HG03175 (cell line): Measurements from ENCODE around the gene MICAL3.
"Not testable (repeated sequence)": the region's sequence is repeated elsewhere in the genome, so short reads cannot be mapped to it uniquely, and the experiment has no call there.

ENCODE experiments used
- ATAC-seq: cut with Tn5 transposase; IDR thresholded peaks from one replicate; pipeline ENCODE4 v1.9.1; 2021; ENCODE audit warnings: mild to moderate bottlenecking, moderate library complexity; ENCODE audit not compliant: unreplicated experiment

Gene MICAL3

DNA sequence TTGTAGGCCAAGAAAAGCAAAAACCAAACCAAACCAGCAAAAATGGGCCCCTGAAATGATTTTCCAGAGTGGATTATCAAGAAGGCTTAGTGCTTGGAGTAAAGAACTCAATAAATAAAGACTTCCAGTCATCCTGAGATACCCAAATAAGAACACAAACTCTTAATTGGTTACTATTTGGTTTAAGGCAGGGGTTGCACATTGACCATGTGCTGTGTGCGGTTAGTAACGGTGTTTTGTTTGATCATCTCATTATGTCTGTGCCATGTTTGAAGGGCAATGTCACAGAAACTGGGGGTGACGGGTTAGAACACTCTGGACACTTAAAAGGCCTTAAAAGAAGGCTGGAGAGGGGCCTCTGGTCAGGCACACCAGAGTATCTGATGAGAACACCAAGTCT lies 9.7 kb upstream of the MICAL3 start:
- ATAC-seq = no peak

DNA sequence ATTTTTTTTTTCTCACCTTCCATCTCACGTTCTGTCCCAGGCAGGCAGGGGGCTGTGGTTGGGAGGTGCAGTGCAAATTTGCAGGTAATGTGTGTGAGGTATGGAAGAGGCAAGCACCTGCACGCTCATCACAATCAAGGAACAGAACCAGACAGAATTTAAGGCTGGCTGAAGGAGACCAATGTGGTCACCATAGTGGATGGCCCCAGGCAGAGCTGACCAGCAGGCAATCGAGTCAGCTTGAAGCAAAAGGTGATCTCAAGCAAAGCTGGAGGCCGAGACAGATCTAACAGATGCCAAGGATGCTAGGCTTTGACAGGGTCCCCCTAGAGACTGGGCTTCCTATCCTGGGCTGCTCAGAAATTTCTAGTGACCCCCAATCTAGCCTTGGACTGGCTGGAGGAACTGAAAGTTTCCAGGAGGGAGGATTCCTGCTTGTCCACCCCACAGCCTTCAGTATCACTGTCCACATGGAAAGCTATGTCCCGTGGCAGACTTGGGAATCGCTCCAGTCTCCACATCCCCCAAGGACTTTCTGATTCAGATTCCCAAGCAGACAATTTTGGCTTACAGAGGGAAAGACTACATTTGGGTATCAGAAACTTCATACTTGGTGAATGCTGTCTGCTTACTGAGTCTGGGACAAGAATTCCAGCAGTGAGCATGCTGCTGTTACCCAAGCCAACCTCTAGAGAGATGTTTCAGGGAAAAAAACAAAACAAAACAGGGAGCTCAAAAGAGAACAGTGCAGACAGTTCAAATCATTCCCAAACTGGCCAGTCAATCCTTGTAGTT lies 9.0 kb upstream of the MICAL3 start:
- no peak for ATAC-seq

DNA sequence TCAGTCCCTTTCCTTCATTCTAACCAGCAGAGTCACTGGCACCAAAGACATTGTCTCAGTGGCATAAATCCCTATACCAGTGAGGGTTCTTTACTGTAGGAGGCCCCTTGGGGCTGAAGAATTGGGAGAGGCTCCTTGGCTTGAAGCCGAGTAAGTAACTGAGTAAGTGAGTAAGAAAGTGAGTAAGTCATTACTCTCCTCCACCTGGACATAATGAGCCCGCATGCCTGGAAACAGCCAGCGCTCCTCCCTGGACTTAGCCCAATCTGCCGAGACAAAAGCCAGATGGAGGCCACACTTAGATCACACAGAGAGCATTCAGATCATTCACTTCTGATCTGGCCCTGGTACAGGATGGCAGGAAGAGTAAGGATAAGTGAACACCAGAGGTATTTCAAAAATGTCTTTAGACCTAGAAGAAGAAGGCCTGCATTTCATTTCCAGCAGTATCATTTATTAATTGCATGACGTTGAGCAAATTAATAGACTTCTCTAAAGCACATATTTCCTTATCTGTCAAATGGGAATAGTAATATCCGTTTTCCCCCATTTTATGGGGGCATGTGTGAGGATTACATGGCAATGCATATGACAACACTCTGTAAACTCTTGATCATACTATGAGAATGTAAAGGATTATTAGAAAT lies 8.2 kb upstream of the MICAL3 start:
- no peak for ATAC-seq

DNA sequence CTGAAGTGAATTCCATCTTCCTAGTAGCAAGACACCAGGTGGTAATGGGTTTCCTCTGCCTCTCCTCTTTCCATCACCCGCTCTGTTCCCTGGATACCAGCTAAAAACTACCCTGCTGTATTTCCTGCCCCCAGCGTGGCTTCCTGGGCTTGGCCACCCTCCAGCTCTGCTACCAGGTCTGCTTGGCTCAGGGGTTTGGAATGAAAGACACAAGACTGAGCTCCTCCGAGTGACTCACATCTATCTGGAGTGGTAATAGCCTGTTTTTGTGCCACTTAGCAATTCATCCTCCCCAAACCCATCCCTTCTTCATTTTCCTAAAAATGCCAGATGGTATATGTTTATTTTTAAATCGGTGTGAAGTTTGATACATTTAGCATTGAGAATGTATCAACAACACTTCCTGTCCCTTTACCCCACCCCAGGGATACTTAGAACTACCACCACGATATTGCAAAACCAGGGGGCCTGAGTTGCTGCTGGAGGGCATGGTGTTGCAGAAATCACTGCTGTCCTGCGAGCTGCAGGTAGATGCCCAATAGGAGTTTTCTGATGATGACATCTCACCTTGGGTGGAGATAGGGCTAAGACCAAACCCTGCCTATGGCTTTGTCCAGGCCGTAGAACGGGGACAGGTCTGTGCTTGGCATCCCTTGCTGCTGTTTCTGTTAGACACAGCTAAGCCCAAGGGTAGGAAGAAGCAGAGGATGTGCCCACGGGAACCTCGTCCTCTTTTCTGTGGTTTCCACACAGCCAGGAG lies 7.5 kb upstream of the MICAL3 start:
- no peak for ATAC-seq

DNA sequence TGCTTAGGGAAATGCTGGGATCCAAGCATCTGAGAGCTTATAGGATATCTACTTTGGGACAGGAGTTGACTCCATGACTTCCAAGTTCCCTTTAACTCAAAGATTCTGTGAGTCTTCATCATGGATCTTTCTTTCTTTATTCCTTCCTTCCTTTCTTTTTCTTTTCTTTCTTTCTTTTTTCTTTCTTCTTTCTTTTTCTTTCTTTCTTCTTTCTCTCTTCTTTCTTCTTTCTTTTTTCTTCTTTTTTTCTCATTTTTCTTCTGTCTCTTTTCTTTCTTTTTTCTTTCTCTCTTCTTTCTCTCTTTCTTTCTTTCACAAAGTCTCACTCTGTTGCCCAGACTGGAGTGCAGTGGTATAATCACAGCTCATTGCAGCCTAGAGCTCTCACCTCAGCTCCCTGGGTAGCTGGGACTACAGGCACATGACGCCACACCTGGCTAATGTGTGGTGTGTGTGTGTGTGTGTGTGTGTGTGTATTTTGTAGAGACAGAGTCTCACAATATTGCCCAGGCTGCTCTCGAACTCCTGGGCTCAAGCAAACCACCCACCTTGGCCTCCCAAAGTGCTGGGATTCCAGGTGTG lies 5.4 kb upstream of the MICAL3 start:
- ATAC-seq = no peak

DNA sequence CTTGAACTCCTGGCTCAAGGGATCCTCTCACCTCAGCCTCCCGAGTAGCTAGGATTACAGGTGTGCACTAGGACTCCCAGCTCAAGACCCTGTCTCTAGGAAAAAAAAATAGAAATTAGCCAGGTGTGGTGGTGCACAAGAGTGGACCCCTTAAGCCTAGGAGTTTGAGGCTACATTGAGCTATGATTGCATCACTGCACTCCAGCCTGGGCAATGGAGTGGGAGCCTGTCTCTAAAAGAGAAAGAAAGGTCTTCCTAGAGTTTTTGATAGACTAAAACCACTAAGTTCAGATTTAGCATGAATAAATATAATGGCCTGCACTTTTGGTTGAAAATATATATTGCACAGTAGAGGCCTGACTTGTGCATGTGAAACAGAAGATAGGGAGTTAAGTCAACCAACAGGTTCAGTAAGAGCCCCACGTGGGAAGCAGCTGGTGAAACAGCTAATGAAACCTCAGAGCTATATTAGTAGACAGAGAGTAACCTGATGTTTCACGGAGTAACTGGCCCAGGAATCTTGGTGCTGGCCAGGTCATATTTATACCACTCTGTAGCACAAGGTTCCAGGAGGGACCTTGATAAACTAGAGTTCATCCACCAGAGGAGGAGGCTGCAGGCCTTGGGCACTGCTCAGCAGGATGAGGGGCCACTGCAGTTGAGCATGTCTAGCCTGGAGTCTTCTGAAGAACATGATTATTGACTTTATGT lies 4.6 kb upstream of the MICAL3 start:
- ATAC-seq = no peak

DNA sequence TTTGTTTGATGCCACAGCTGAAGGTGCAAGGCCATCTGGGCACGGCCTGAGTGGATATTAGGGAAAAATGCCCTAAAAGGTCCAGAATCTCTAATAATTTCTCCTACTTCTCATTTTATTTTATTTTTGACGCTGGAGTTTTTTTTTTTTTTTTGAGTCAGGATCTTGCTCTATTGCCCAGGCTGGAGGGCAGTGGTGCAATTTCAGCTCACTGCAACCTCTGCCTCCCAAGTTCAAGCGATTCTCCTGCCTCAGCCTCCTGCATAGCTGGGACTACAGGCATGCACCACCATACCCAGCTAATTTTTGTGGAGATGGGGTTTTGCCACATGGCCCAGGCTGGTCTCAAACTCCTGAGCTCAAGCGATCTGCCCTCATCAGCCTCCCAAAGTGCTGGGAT lies 1.5 kb upstream of the MICAL3 start:
- ATAC-seq = not testable (repeated sequence)

DNA sequence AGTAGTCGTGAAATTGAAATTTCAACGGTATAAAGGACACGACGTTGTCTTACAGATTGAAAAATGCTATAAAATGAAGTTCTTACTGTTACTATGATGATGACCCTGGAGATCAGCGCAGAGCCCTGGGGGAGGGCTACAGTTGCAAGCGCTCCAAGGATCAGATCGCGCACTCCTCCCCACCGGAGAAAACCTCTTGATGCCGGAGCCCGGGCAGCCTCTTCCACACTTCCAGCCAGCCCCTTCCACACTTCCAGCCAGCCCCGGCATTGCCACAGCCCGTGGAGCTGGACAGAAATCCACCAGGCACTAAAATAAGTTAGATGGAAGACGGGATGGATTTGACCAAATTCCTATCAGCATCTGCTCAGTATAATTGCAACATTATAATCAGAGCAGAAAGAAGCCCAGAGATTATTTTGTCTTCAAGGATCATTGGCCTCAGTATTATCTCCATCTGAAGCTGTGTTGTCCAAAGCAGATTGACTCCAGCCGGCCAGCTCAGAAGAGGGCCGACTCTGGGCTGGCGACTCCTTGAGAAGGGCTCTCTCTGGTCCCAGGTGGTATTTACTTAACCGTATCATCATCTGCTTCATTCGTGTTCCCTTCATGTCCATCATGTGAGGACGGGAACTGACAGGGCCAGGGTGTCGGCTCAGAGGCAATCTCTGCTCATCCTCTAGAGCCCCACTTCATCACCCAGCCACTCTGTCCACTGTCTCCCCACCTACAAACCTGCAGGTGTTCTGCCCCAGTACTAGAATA lies 777 bp upstream of the MICAL3 start:
- ATAC-seq = no peak

DNA sequence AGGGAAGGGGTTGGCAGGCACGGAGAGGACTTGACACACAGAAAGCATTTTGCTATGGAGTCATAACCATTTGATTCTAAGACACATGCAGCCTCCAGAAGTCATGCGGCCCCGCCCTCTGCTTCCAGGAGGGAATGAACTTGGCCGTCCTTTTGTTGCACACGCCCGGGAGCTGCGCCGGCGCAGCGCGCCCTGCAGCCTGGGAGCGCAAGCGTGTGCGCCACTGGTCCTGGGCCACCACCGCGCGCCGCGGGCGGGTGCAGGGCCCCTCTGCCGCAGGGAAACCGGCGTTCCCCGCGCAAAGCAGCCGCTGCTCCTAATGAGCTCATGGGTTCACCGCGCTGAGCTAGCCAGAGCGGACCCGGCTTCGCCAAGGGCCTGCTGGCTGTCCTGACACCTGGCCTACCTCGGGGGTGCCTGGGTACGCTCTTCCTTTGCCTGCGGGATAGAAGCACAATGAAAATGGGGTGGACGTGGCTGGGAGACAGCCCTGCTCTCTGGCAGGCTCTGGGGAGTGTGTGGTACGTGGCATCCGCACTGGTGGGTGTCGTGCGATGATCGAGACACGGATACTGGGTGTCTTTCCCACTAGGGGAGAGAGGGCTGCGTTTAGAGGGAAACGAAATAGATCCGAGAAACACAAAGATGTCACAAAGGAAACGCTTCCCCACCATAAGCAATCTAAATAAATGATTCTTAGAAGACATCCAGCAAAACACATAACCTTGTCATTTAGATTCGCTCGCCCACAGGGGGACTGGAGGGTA lies 669 bp downstream of the MICAL3 start:
- ATAC-seq = no peak

DNA sequence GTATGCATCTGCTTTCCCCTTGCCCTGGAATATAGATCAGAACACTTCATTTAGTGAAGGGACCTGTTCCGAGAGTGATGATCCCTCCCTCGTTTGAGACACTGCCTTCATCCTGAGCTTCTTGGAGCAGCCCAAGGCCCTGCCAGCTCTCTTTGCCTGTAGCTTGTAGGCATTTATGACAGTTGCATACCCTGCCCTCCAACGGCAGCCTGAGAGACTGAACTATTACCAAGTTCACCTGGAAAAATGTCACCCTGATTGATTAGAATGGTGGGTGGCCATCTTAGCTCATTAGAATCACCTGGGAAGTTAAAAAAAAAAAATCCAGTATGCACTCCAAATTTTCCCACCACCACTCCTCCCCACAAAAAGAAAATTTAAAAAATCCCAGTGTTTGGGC lies 1.5 kb downstream of the MICAL3 start:
- ATAC-seq = no peak

DNA sequence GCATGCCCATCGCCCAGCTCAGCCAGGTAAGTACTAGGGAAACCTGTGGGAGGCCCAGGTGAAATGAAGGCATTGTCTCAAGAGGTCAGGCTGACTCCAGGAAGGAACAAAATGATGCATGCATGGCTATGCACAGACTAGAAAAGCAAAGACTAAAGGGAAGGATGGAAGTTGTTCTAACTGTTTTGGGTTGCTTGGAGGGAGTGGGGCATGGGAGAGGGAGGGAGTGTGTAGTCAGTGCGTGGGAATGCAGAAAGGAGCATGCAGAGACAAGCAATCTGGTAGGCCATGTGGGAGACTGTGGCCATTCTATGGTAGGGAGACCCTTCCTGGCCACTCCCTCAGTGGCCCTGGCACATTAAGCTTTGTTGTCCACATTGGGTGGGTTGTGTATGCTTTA lies 2.9 kb downstream of the MICAL3 start:
- ATAC-seq = no peak

DNA sequence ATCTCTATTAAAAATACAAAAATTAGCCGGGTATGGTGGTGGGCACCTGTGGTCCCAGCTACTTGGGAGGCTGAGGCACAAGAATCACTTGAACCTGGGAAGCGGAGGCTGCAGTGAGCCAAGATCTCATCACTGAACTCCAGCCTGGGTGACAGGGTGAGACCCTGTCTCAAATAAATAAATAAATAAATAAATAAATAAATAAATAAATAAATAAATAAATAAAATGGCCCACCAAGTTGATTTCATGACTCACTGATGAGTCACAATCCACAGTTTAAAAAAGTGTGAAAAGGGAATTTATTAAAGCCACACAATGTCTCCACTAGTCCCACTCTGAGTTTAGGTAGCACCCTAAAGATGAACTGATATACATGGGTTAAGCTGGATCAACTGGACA lies 3.6 kb downstream of the MICAL3 start:
- not testable (repeated sequence) for ATAC-seq

DNA sequence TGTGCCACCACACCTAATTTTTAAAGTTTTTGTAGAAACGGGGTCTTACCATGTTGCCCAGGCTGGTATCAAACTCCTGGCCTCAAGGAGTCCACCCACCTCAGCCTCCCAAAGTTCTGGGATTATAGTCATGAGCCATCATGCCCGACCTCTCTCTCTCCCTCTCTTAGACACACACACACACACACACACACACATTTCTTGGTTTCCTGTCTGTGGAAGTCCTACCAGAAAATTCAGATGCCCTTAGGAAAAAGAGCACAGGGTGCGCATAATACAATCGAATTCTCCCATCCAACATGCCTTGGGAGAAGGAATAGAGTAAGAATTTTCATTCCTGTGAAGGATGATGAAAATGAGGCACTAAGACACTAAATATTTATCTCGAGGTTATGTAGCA lies 10.4 kb downstream of the MICAL3 start:
- no peak for ATAC-seq

DNA sequence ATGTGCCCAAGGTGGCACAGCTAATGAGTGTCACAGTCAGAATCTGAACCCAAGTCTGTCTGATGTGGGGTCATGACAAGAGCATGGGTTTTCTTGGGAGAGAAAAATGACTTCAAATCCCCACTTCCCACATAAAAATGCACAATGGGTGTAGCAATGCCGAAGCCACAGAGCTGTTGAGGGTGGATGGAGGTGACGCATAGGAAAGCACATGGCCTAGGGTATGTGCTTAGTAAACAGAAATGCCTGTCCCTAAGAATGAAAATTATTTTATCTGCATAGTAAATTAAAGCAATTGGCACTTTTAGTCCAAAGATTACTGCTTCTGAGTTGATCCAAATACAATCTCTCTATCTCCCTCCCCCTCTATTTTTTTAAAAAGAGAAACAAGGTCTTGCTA lies 10.9 kb downstream of the MICAL3 start:
- ATAC-seq = no peak

DNA sequence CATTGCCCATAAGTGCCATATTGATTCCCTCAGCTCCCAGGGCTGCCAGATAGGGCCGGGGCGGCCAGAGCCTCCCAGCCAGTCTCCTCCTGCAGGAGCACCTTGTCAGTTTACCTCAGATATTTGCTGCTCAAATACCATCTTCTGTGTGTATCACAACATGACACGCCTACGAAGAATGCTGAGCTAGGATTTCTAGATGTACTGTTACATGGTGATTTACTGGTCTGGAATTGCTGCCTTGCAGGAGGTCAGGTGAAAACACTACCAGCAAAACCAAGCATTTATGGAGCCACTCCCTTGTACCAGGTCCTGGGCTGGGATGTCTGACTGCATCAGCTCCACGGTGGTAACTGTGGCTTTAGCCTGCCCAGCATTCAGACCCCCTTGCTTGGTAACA lies 11.8 kb downstream of the MICAL3 start:
- no peak for ATAC-seq

DNA sequence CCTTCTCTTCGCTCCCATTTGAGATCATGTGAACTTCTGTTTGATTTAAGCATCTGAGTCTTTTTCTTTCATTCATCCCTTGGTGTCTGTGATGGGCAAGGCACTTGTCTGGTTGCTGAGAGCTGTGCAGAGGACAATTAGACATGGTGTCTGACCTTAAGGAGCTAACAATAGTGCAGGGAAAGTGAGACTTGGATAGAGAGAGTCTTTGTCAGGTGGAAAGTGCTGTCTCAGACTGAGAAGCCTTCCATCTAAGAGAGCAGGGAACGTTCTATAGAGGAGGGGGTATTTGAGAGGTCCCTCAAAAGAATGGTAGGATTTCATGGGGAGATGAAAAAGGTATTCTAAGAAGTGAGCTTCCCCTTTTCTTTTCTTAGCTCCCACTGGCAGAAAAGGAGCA lies 14.1 kb downstream of the MICAL3 start:
- ATAC-seq = no peak

DNA sequence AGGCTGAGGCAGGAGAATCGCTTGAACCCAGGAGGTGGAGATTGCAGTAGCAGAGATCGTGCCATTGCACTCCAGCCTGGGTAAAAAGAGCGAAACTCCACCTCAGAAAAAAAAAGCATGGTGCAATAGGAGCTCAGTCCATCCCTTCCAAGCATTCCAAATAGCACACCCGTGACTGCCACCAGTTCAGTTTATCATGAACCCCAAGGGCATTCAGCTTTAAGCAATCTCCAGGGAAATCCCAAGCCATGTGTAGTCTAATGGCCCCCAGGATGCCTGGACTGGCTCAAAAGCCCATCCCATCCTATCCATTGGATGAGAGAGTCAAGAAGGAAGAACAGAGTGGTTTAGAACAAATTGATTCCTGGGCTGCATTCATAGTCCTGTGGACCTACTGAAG lies 16.2 kb downstream of the MICAL3 start:
- ATAC-seq = no peak

DNA sequence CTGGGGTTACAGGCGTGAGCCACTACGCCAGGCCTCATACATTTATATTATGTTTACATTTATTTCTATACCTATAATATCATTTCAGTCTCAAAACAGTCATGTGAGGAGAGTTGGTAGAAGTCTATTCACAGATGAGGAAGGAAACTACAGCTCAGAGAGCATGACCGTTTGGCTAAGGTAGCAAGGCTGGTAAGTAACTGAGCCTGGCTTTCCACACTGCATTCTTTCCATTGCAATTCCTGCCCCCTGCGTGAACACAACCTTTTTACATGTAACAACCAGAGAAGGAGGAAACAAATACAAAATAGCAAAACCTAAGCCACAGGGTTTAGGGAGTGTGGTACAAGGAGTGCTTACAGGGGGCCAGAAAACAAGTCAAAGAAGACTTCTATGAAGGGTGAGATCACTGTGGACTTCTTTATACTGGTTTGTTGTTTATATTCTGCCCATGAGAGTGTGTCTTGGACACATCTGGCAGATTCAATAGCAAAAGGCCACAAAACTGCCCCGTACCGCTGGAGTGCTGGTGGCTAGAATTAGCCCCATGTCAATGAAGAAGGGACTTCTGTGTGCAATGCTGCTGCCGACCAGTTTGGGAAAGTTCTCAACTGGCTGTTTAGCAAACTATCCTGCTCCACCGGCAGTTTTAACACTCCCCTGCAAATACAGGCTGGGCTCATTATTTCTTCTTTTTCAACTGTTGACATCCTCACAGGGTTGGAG lies 19.0 kb downstream of the MICAL3 start:
- ATAC-seq = no peak

DNA sequence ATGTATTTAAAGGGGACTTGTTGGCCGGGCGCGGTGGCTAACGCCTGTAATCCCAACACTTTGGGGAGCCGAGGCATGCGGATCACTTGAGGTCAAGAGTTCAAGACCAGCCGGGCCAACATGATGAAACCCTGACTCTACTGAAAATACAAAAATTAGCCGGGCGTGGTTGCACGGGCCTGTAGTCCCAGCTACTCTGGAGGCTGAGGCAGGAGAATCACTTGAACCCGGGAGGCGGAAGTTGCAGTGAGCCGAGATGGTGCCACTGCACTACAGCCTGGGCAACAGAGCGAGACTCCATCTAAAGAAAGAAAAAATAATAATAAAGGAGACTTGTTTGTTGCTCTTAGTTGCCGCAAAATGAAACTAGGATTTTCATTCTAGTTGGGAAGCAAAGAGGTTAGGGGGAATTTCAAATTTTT lies 22.5 kb downstream of the MICAL3 start:
- ATAC-seq = not testable (repeated sequence)
